HCT116 (cell line): ENCODE data around the gene SAE1. TPM values are rescaled to one million over a fixed set of nuclear protein-coding genes. Genes with fewer than 3 reads are reported as not detected.

ENCODE experiments used
- ATAC-seq: fragments of 200-7000 bp; cut with Tn5 transposase; 2 replicates; pipeline ENCODE4 v1.9.1; 2020; ENCODE audit warnings: mild to moderate bottlenecking, moderate library complexity
- BruUV-seq: library from RNA; stranded (reverse); fragments of 400-500 nt; replicated peaks from 2 replicates; lab custom pipeline; 2021; lab: Mats Ljungman, UMichigan
- CTCF ChIA-PET: fragments of 300-600 bp; sonication (Branson Sonifier 250); formaldehyde crosslinking; loops from one replicate; lab custom pipeline; 2021; ENCODE audit warnings: antibody characterized with exemption; lab: Charles Lee
- POLR2A ChIA-PET: fragments of 300-600, 350-600 bp; sonication (Branson Sonifier 250); formaldehyde crosslinking; loops from one replicate; lab custom pipeline; 2021; ENCODE audit warnings: antibody characterized with exemption; lab: Charles Lee
- RAD21 ChIA-PET, 2 experiments: fragments of 300-600 bp; sonication (Branson Sonifier 250); formaldehyde crosslinking; loops; one replicate each; lab custom pipeline; 2023; ENCODE audit warnings: low total read pairs in 2 of 2; ENCODE audit not compliant: uncharacterized antibody in 2 of 2, unreplicated experiment in 2 of 2, low non-redundant PET in 1 of 2; lab: Charles Lee
- DNase-seq: peaks from one replicate; pipeline ENCODE4 v3.0.0-alpha.2; 2010; ENCODE audit warnings: low read depth, low spot score
- H2AFZ ChIP-seq: fragments of 200-600 bp; shearing (Covaris generic), sonication (generic); 2 replicates; pipeline ENCODE4 v1.6.1; 2017; ENCODE audit warnings: low read depth, mixed run types, mixed read lengths, antibody characterized with exemption, low read length; ENCODE audit not compliant: poor library complexity, severe bottlenecking
- H3K27ac ChIP-seq: 2 replicates; pipeline ENCODE4 v1.5.1; 2012; ENCODE audit warnings: low read depth, low read length
- H3K27me3 ChIP-seq: fragments of 200-600 bp; sonication (generic); 2 replicates; pipeline ENCODE4 v1.6.1; 2016; ENCODE audit warnings: mixed run types, low read length, mixed read lengths; ENCODE audit not compliant: insufficient read depth
- H3K36me3 ChIP-seq, 2 experiments: fragments of 200-500 bp in 1 of 2; fragments of 200-600 bp in 1 of 2; sonication (Bioruptor generic) in 1 of 2; sonication (generic) in 1 of 2; 2 replicates each; pipeline versions ENCODE4 v1.5.1 to v1.6.1; 2014 to 2016; ENCODE audit warnings: low read length in 2 of 2, inconsistent platforms in 1 of 2, mixed read lengths in 1 of 2, mixed run types in 1 of 2; ENCODE audit not compliant: insufficient read depth in 2 of 2, control insufficient read depth in 1 of 2
- H3K4me1 ChIP-seq, 2 experiments: fragments of 200-600 bp in 1 of 2; sonication (generic) in 1 of 2; 2 replicates each; pipeline versions ENCODE4 v1.5.1 to v1.6.1; 2012 to 2017; ENCODE audit warnings: low read length in 2 of 2, inconsistent platforms in 1 of 2, mild to moderate bottlenecking in 1 of 2, mixed read lengths in 1 of 2, mixed run types in 1 of 2, moderate library complexity in 1 of 2; ENCODE audit not compliant: insufficient read depth in 2 of 2, control insufficient read depth in 1 of 2
- H3K4me2 ChIP-seq: fragments of 200-600 bp; sonication (generic); 2 replicates; pipeline ENCODE4 v1.6.1; 2017; ENCODE audit warnings: mixed run types, low read length, mixed read lengths
- H3K4me3 ChIP-seq, 2 experiments: fragments of 200-600 bp in 1 of 2; sonication (generic) in 1 of 2; replicated peaks in 1 of 2; 2 replicates each; pipeline ENCODE4 v1.5.1; 2011 to 2016; ENCODE audit warnings: low read length in 2 of 2, control low read depth in 1 of 2, low read depth in 1 of 2, mild to moderate bottlenecking in 1 of 2, mixed read lengths in 1 of 2, mixed run types in 1 of 2
- H3K79me2 ChIP-seq: fragments of 200-600 bp; sonication (generic); 2 replicates; pipeline ENCODE4 v1.6.1; 2017; ENCODE audit warnings: mild to moderate bottlenecking, mixed run types, low read length, moderate library complexity, mixed read lengths; ENCODE audit not compliant: insufficient read depth
- H3K9ac ChIP-seq: fragments of 200-600 bp; sonication (generic); 2 replicates; pipeline ENCODE4 v1.6.1; 2016; ENCODE audit warnings: low read length, mixed read lengths
- H3K9me2 ChIP-seq: fragments of 200-600 bp; sonication (generic), shearing (Covaris generic); 2 replicates; pipeline ENCODE4 v1.6.1; 2017; ENCODE audit warnings: mixed run types, mild to moderate bottlenecking, moderate library complexity; ENCODE audit not compliant: insufficient read depth
- H3K9me3 ChIP-seq, 2 experiments: fragments of 200-500 bp in 1 of 2; fragments of 200-600 bp in 1 of 2; sonication (Bioruptor generic) in 1 of 2; sonication (generic) in 1 of 2; 2 replicates each; pipeline ENCODE4 v1.6.1; 2014 to 2017; ENCODE audit warnings: low read length in 2 of 2, mixed read lengths in 2 of 2, inconsistent platforms in 1 of 2, low read depth in 1 of 2, mild to moderate bottlenecking in 1 of 2, mixed run types in 1 of 2, moderate library complexity in 1 of 2; ENCODE audit not compliant: control insufficient read depth in 1 of 2, insufficient read depth in 1 of 2
- H4K20me1 ChIP-seq: fragments of 200-600 bp; sonication (generic), shearing (Covaris generic); 2 replicates; pipeline ENCODE4 v1.6.1; 2017; ENCODE audit warnings: mixed run types, mild to moderate bottlenecking, moderate library complexity; ENCODE audit not compliant: insufficient read depth
- CBX3 ChIP-seq: IDR thresholded peaks from 2 replicates; pipeline ENCODE4 v1.6.1; 2012; ENCODE audit warnings: low read depth
- EGR1 ChIP-seq: IDR thresholded peaks from 2 replicates; pipeline ENCODE4 v1.6.1; 2012; ENCODE audit warnings: low read depth
- EZH2 ChIP-seq: fragments of 200-600 bp; sonication (generic); IDR thresholded peaks from 2 replicates; pipeline ENCODE4 v1.6.1; 2017; ENCODE audit warnings: antibody characterized with exemption, mixed run types
- EZH2phosphoT487 ChIP-seq: fragments of 200-600 bp; IDR thresholded peaks from 2 replicates; pipeline ENCODE4 v1.6.1; 2018; ENCODE audit warnings: antibody characterized with exemption, borderline replicate concordance
- FOSL1 ChIP-seq: IDR thresholded peaks from 2 replicates; pipeline ENCODE4 v1.6.1; 2012; ENCODE audit warnings: low read depth
- POLR2AphosphoS5 ChIP-seq: IDR thresholded peaks from 2 replicates; pipeline ENCODE4 v1.6.1; 2011; ENCODE audit warnings: mild to moderate bottlenecking, low read depth, low read length, moderate library complexity
- RAD21 ChIP-seq: IDR thresholded peaks from 2 replicates; pipeline ENCODE4 v1.6.1; 2012; ENCODE audit warnings: low read depth, mild to moderate bottlenecking
- SIN3A ChIP-seq: IDR thresholded peaks from 2 replicates; pipeline ENCODE4 v1.6.1; 2012; ENCODE audit warnings: low read depth
- SP1 ChIP-seq: IDR thresholded peaks from 2 replicates; pipeline ENCODE4 v1.6.1; 2012; ENCODE audit warnings: low read depth
- TCF7L2 ChIP-seq: IDR thresholded peaks from 2 replicates; pipeline ENCODE4 v1.7.0; 2011; ENCODE audit warnings: borderline replicate concordance, inconsistent platforms; ENCODE audit not compliant: insufficient read depth, insufficient read length; ENCODE audit errors: extremely low read depth
- intact Hi-C: fragments of 100-400 bp; cut with micrococcal nuclease; formaldehyde crosslinking; loops from 2 replicates; pipeline ENCODE4 v1.10.0; 2022
- total RNA-seq: library from RNA; stranded (reverse); gene quantifications from one replicate; pipeline ENCODE4 v1.2.1, GENCODE V29; 2021; ENCODE audit not compliant: unreplicated experiment
- TF ChIP-seq, protein P1 (sequence below): IDR thresholded peaks from 2 replicates; pipeline ENCODE4 v1.6.1; 2012; ENCODE audit warnings: low read depth

Gene SAE1
- total RNA-seq, 1 experiment from 2014 or later, result 213 TPM

DNA sequence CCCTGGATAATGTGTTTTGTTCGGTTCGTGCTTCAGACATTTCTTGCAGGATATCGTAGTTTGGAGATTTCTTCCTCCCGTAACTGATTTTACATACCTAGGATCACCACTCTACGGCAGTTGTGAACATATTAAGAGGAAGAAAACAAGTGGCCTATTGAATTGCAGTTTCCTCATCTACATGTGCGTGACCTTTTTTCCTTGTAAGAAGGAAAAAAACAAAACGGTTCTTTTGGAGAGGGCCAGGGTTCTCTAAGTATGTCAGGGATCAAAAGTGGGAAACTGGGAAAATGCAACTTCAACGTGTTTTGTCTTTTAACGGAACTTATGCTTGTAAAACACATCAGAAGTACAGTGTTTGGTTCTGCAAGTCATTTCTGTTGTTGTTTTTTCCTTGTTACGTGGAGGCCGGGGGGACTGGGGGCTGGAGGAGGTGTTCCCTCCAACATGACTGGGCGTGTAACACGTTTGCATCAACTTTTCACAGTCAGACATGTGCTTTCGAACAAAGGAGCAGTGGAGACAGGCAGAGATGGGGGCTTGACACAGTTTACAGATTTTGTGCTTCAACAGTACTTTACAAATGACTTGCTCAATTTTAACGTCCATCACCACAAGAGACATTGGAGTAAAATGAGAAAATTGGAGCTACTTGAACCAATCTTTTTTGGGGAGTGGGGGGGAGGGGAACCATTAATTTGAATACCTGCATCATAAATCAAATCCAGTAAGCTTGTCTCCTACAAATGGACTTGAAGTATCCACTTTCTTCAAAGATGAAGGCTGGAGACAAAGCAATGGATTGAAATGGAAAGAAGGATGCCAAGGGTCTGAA lies 20.9 kb upstream of the SAE1 start:
- Histone ChIP-seq H3K4me3 (no peak overlapping the region), H3K9ac (no peak overlapping the region), H3K4me2 (peak overlapping the region; percentile 81; the same call in 1 of the 2 replicates), H3K27me3 (no peaks in the 10 kb centered on the region), H3K9me2 (no peaks in the 10 kb centered on the region), H4K20me1 (no peaks in the 10 kb centered on the region), H3K36me3 (peaks cover 2 to 12% of the 10 kb centered on the region in 2 experiments; a peak in 1 of 4 replicates), H3K4me1 (peaks cover 15 to 47% of the 10 kb centered on the region in 2 experiments), H3K9me3 (no peaks in the 10 kb centered on the region), H2AFZ (no peak overlapping the region), H3K27ac (no peak overlapping the region), H3K79me2 (peaks cover 49% of the 10 kb centered on the region)
- intact Hi-C loops, result no loop called here
- no peak for DNase-seq
- ChIA-PET RAD21 (interaction anchor here in 1 of 2 experiments (0.6 kb wide), 1 partner anchor 97 kb away, joined by 3 read pairs; no protein-coding TSS in a partner anchor), POLR2A (no interaction called here), CTCF (no interaction called here)
- ATAC-seq, result no peak
- no peak for TF ChIP-seq FOSL1
- TF ChIP-seq RAD21, result no peak
- TF ChIP-seq EGR1, result no peak
- no peak for TF ChIP-seq CBX3
- TF ChIP-seq SIN3A, result no peak
- no peak for TF ChIP-seq SP1
- no TSS peak for BruUV-seq

DNA sequence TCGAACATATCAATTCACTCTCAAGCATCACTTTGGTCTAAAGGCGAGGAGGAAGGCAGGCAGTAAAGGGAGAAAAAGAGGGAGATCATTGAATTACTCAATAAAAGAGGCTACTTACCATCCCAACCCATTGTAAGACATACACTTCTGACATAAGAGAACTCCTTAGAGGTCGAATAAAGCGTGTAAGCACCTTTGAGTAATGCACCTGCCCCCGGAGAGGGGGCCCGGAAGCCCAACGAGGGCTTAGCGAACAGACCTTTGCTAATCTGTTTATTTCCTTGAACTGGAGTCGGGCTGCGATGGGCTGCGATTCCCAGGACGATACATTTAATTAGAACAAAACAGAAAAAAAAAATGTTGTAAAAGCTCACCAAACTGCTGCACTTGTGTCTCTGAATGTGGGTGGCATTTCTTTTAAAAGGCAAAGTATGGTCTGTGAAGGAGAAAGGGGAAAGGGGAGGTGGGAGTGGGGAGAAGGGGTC lies 20.1 kb upstream of the SAE1 start:
- peaks cover 15 to 47% of the 10 kb centered on the region in 2 experiments for H3K4me1 ChIP-seq
- no peak for ATAC-seq

More for the DNA sequence above, 20.1 kb upstream of the SAE1 start:
- no peaks in the 10 kb centered on the region for H3K9me3 ChIP-seq
- CTCF ChIA-PET, result no interaction called here
- DNase-seq, result no peak
- TF ChIP-seq SIN3A (no peak), TCF7L2 (no peak), FOSL1 (no peak), EZH2 (no peak), POLR2AphosphoS5 (no peak), EZH2phosphoT487 (no peak), CBX3 (no peak)
- TF ChIP-seq, protein P1, sequence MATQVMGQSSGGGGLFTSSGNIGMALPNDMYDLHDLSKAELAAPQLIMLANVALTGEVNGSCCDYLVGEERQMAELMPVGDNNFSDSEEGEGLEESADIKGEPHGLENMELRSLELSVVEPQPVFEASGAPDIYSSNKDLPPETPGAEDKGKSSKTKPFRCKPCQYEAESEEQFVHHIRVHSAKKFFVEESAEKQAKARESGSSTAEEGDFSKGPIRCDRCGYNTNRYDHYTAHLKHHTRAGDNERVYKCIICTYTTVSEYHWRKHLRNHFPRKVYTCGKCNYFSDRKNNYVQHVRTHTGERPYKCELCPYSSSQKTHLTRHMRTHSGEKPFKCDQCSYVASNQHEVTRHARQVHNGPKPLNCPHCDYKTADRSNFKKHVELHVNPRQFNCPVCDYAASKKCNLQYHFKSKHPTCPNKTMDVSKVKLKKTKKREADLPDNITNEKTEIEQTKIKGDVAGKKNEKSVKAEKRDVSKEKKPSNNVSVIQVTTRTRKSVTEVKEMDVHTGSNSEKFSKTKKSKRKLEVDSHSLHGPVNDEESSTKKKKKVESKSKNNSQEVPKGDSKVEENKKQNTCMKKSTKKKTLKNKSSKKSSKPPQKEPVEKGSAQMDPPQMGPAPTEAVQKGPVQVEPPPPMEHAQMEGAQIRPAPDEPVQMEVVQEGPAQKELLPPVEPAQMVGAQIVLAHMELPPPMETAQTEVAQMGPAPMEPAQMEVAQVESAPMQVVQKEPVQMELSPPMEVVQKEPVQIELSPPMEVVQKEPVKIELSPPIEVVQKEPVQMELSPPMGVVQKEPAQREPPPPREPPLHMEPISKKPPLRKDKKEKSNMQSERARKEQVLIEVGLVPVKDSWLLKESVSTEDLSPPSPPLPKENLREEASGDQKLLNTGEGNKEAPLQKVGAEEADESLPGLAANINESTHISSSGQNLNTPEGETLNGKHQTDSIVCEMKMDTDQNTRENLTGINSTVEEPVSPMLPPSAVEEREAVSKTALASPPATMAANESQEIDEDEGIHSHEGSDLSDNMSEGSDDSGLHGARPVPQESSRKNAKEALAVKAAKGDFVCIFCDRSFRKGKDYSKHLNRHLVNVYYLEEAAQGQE, result no peak
- no peaks in the 10 kb centered on the region for H3K27me3 ChIP-seq
- peak overlapping the region in 1 of 2 experiments; percentile 87; a peak in 2 of 4 replicates for H3K4me3 ChIP-seq
- BruUV-seq, result no TSS peak
- intact Hi-C loops, result no loop called here
- H2AFZ ChIP-seq, result no peak overlapping the region
- H3K9me2 ChIP-seq, result no peaks in the 10 kb centered on the region
- no peak overlapping the region for H3K9ac ChIP-seq
- H3K4me2 ChIP-seq, result peak overlapping the region; percentile 81
- peaks cover 41% of the 10 kb centered on the region for H3K79me2 ChIP-seq
- no peaks in the 10 kb centered on the region for H4K20me1 ChIP-seq
- POLR2A ChIA-PET, result no interaction called here
- RAD21 ChIA-PET, result no interaction called here
- H3K27ac ChIP-seq, result no peak overlapping the region
- peaks cover 2 to 12% of the 10 kb centered on the region in 2 experiments; a peak in 1 of 4 replicates for H3K36me3 ChIP-seq
